Stimulated activated CD8-positive, alpha-beta memory T cell treated with anti-CD3 and anti-CD28 coated beads, Interleukin-7, amount 100 ng/mL, for 4 hours (primary cell): Measurements from ENCODE around the gene CCT8L2.
"Not testable (repeated sequence)": the region's sequence is repeated elsewhere in the genome, so short reads cannot be mapped to it uniquely, and the experiment has no call there.

Experiments used
- DNase-seq, 2 donors: peaks; one replicate each; pipeline ENCODE4 v3.0.0-alpha.2; 2020; ENCODE audit warnings: low read depth in 2 of 2

CCT8L2 gene

GRCh38 chr22:16559056-16559955 is 33.3 kb downstream of the CCT8L2 start:
- DNase-seq = no peak

GRCh38 chr22:16558376-16558945 is 34.1 kb downstream of the CCT8L2 start:
- not testable (repeated sequence) for DNase-seq

GRCh38 chr22:16557511-16557910 is 35.1 kb downstream of the CCT8L2 start:
- not testable (repeated sequence) for DNase-seq

- DNase-seq = not testable (repeated sequence)
Observed at GRCh38 chr22:16555077-16555994, 37.3 kb downstream of the CCT8L2 start.

DNA sequence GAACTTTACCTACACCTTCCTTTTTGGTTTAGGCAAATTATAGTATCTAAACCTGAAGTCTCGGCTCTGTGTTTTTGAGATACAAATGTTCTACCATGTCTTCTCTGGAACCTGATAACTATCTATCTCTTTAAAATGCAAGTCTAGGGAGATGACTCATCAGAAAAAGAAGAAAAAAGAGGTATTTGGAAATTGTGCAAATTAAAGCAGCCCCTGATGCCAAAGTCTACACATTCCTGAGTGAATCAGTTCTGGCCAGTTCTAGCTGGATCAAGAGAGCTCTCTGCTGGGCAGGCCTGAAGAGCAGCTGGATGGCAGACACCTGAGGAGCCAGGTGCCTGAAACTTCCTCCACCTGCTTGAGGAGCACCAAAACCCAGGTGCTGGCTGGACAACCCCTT is 49.3 kb downstream of the CCT8L2 start:
- DNase-seq = not testable (repeated sequence)
